Subcutaneous abdominal adipose tissue (tissue), 5 donors: Measurements from ENCODE around the gene BTC.
"Not testable (repeated sequence)": the region's sequence is repeated elsewhere in the genome, so short reads cannot be mapped to it uniquely, and the experiment has no call there.

Experiments used
- H3K27ac ChIP-seq: one replicate; pipeline ENCODE4 v1.7.0; 2013; ENCODE audit warnings: low read depth, mild to moderate bottlenecking, inconsistent platforms, low read length, moderate library complexity
- H3K27me3 ChIP-seq, 5 donors: one replicate each; pipeline ENCODE4 v1.7.0; 2013; ENCODE audit warnings: low read length in 5 of 5, inconsistent platforms in 1 of 5; ENCODE audit not compliant: control insufficient read depth in 5 of 5, insufficient read depth in 4 of 5
- H3K36me3 ChIP-seq, 5 donors: one replicate each; pipeline ENCODE4 v1.7.0; 2013; ENCODE audit warnings: low read length in 5 of 5; ENCODE audit not compliant: control insufficient read depth in 5 of 5, insufficient read depth in 5 of 5
- H3K4me1 ChIP-seq, 5 donors: one replicate each; pipeline ENCODE4 v1.7.0; 2013; ENCODE audit warnings: low read length in 5 of 5, mild to moderate bottlenecking in 3 of 5, moderate library complexity in 1 of 5; ENCODE audit not compliant: control insufficient read depth in 5 of 5, insufficient read depth in 5 of 5
- H3K4me3 ChIP-seq, 5 donors: one replicate each; pipeline ENCODE4 v1.7.0; 2013; ENCODE audit warnings: low read length in 5 of 5, low read depth in 1 of 5
- H3K9ac ChIP-seq, 5 donors: one replicate each; pipeline ENCODE4 v1.7.0; 2013; ENCODE audit warnings: low read length in 5 of 5, mild to moderate bottlenecking in 4 of 5, moderate library complexity in 3 of 5
- H3K9me3 ChIP-seq, 5 donors: one replicate each; pipeline ENCODE4 v1.7.0; 2013; ENCODE audit warnings: low read length in 5 of 5; ENCODE audit not compliant: control insufficient read depth in 5 of 5
- donor health status: healthy.
- donor health status: healthy.
- donor health status: healthy.
- donor health status: healthy.
- donor health status: healthy.

Gene BTC

DNA sequence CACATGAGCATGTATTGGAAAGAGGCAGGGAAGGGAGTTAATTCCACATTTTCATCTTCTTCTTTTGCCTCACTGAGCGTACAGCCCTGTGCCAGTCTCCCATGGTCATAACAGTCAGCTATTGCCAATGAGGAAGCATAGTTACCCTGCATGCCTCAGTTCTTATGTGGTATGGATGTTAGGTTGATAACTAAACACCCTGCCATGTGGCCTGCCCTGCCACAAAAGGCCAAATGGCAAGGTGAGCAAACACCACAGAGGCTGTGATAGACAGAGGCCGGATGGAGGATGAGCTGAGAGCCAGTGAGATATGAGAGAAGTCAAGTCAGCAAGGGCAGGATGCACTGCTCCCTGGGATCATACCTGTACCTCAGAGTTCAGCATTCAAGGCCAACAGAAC is 59.3 kb downstream of the BTC start:
- no peaks in the 10 kb centered on the region for H3K4me1 ChIP-seq
- H3K36me3 ChIP-seq = no peaks in the 10 kb centered on the region
- H3K27ac ChIP-seq = no peak overlapping the region
- peaks cover 0 to 6% (median 0%) of the 10 kb centered on the region in 5 donors for H3K27me3 ChIP-seq
- H3K9ac ChIP-seq = no peak overlapping the region
- no peak overlapping the region for H3K4me3 ChIP-seq
- no peaks in the 10 kb centered on the region for H3K9me3 ChIP-seq

DNA sequence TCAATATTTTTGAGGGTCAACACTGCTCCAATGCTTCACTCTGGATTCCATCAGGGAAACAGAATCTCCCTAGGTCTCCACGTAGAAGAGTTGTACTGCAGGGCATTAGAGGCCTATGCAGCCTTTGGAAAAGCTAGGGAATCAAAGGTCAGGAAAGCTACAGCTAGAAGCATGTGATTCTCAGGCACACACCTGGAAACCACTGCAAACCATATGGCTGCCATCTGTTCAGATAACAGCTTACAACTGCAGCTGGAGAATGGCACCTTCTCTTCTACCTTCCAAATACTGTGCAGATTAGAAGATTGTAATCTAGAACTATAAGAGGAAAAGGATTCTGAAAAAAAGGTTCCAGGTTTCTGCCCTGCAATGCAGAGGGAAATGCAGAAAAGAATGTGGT is 60.6 kb downstream of the BTC start:
- H3K4me1 ChIP-seq = no peaks in the 10 kb centered on the region
- H3K9ac ChIP-seq = no peak overlapping the region
- H3K27me3 ChIP-seq = peaks cover 0 to 6% (median 0%) of the 10 kb centered on the region in 5 donors
- no peaks in the 10 kb centered on the region for H3K36me3 ChIP-seq
- no peak overlapping the region for H3K4me3 ChIP-seq
- no peak overlapping the region for H3K27ac ChIP-seq
- H3K9me3 ChIP-seq = no peaks in the 10 kb centered on the region

DNA sequence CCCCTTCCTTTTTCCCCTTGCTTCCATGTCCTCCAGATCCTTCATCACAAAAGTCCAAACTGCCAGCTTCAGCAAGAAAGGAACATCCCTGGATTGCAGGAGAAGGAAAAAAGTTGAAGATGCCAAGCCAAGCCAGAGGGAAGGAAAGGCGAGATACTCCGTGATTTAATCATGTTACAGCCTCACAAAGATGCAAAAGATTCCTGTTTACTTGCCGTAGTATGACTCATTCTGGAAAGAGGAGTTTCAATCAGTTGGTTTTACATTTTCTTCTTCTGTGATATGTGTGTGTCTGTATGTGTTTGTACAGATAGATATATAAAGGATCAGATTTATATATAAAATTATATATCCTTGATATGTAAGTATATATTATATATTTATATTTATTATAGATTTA is 69.3 kb downstream of the BTC start:
- Histone ChIP-seq H3K27ac (no peak overlapping the region), H3K9me3 (no peaks in the 10 kb centered on the region), H3K9ac (no peak overlapping the region), H3K27me3 (no peaks in the 10 kb centered on the region), H3K36me3 (no peaks in the 10 kb centered on the region), H3K4me3 (no peak overlapping the region), H3K4me1 (no peaks in the 10 kb centered on the region)

DNA sequence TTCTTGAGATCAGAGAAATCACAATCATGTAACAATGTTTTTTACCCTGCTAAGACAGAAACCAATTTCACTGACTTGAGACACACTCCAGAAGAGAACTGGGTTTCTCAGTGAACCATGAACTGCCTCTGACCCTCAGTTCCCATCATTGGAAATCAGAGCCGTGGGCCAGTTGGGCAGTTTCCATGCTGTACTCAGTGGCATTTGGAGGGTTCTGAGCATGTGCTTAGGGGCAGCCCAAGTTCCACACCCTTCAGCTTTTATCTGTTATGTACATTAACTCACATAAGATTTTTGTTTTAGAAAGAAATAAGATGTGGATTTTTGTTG is 77.9 kb downstream of the BTC start:
- Histone ChIP-seq H3K27me3 (no peaks in the 10 kb centered on the region), H3K36me3 (no peaks in the 10 kb centered on the region), H3K4me1 (no peaks in the 10 kb centered on the region), H3K27ac (no peak overlapping the region), H3K4me3 (no peak overlapping the region), H3K9me3 (peaks cover 0 to 4% (median 0%) of the 10 kb centered on the region in 5 donors), H3K9ac (no peak overlapping the region)

DNA sequence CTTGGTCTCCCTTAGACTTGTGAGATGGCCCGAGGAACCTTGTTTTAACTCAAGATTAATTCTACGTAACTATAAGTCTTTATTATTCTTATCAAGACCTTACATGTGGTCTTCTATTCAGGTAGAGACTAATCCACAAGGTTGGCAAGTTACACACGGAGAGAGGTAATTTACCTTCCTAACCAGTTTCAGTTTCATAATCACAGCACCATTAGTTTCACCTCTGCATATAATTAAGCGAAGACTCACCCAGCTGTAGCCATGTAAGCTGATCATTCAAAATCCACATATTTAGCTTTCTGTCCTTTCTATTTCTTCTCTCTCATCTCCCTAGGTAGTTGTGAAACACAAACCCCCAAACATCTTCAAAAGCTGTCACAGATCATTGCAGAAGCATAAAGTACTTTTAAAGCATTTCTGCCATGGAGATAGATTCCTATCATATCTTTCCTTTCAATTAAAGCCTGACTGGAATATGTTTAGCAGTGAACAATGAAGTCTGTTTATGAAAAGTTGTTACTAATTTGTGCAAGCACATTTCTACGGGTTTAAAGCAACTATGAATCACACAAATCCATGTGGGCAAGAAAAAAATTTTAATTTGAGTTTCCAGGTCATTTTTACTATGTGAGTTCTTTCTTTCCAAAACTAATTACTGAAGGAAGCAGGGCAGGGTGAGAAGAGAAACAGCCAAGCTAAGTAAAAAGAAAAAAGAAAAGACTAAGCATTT is 78.5 kb downstream of the BTC start:
- Histone ChIP-seq H3K27ac (no peak overlapping the region), H3K4me3 (no peak overlapping the region), H3K9me3 (peaks cover 0 to 4% (median 0%) of the 10 kb centered on the region in 5 donors), H3K36me3 (no peaks in the 10 kb centered on the region), H3K9ac (no peak overlapping the region), H3K4me1 (no peaks in the 10 kb centered on the region), H3K27me3 (no peaks in the 10 kb centered on the region)

DNA sequence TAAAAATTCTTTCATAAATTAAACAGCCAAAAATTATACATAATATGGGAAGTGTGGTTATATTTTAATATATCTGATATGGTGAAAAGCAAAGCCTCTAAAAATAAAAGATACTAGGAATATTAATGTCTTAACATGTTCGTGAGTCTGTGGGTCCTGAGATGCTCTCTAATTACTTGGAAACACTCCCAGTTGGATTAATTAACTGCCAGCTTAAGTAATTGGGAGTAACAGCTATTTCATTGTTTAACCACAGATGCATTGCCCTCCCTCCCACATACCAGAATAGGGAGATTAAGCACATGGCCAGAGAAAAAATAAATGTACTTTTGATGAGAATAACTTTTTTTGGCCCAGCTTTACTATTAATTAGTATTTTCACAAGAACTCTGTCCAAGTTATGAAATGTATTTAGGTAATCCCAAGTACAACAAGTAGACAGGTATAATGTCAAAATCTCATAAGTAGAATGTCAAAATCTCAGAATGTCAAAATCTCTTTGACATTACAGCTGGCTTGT is 79.7 kb downstream of the BTC start:
- H3K27ac ChIP-seq = no peak overlapping the region
- peaks cover 0 to 4% (median 0%) of the 10 kb centered on the region in 5 donors for H3K9me3 ChIP-seq
- H3K9ac ChIP-seq = no peak overlapping the region
- no peak overlapping the region for H3K4me3 ChIP-seq
- H3K4me1 ChIP-seq = no peaks in the 10 kb centered on the region
- H3K27me3 ChIP-seq = no peaks in the 10 kb centered on the region
- H3K36me3 ChIP-seq = no peaks in the 10 kb centered on the region

DNA sequence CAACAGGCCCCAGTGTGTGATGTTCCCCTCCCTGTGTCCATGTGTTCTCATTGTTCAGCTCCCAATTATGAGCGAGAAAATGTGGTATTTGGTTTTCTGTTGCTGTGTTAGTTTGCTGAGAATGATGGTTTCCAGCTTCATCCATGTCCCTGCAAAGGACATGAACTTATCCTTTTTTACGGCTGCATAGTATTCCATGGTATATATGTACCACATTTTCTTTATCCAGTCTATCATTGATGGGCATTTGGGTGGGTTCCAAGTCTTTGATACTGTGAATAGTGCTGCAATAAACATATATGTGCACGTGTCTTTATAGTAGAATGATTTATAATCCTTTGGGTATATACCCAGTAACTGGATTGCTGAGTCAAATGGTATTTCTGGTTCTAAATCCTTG is 86.2 kb downstream of the BTC start:
- not testable (repeated sequence) for H3K9me3 ChIP-seq, H3K9ac ChIP-seq, H3K27ac ChIP-seq, H3K27me3 ChIP-seq, H3K36me3 ChIP-seq, H3K4me3 ChIP-seq, H3K4me1 ChIP-seq
